PC-3 (cell line): ENCODE measurements around the gene CDK5. TPM values are rescaled to one million over a fixed set of nuclear protein-coding genes. Genes with fewer than 3 reads are reported as not detected.

ENCODE experiments used
- ATAC-seq: fragments of 200-7000 bp; cut with Tn5 transposase; 2 replicates; pipeline ENCODE4 v1.9.1; 2020; ENCODE audit warnings: mild to moderate bottlenecking, moderate library complexity
- BruUV-seq: library from RNA; stranded (reverse); fragments of 400-500 nt; replicated peaks from 2 replicates; lab custom pipeline; 2021; lab: Mats Ljungman, UMichigan
- CTCF ChIA-PET: fragments of 300-600 bp; sonication (Branson Sonifier 250); formaldehyde crosslinking; loops from one replicate; lab custom pipeline; 2022; ENCODE audit warnings: antibody characterized with exemption; lab: Charles Lee
- POLR2A ChIA-PET: fragments of 300-600 bp; sonication (Branson Sonifier 250); formaldehyde crosslinking; loops from one replicate; lab custom pipeline; 2022; ENCODE audit warnings: antibody characterized with exemption; ENCODE audit not compliant: unreplicated experiment; lab: Charles Lee
- DNase-seq: peaks from one replicate; pipeline ENCODE4 v3.0.0-alpha.2; 2015
- H2AFZ ChIP-seq: fragments of 300-600 bp; sonication (generic); 2 replicates; pipeline ENCODE4 v1.6.0; 2016; ENCODE audit warnings: antibody characterized with exemption, low read length
- H3F3A ChIP-seq: fragments of 300-600 bp; sonication (generic); one replicate; pipeline ENCODE4 v1.6.0; 2017; ENCODE audit warnings: antibody characterized with exemption, low read length, control low read depth, mild to moderate bottlenecking; ENCODE audit not compliant: unreplicated experiment
- H3K27ac ChIP-seq: fragments of 300-600 bp; sonication (generic); 2 replicates; pipeline ENCODE4 v1.5.1; 2016; ENCODE audit warnings: mild to moderate bottlenecking, low read length
- H3K27me3 ChIP-seq: fragments of 300-600 bp; sonication (generic); 2 replicates; pipeline ENCODE4 v1.6.1; 2016; ENCODE audit warnings: low read length, mixed read lengths
- H3K36me3 ChIP-seq: fragments of 300-600 bp; sonication (generic); 2 replicates; pipeline ENCODE4 v1.6.1; 2016; ENCODE audit warnings: low read depth, mixed run types, low read length, mixed read lengths
- H3K4me1 ChIP-seq: fragments of 300-600 bp; sonication (generic); 2 replicates; pipeline ENCODE4 v1.5.1; 2016; ENCODE audit warnings: low read length; ENCODE audit not compliant: insufficient read depth
- H3K4me2 ChIP-seq: fragments of 300-600 bp; sonication (generic); 2 replicates; pipeline ENCODE4 v1.6.0; 2016; ENCODE audit warnings: low read length
- H3K4me3 ChIP-seq: fragments of 300-600 bp; sonication (generic); 2 replicates; pipeline ENCODE4 v1.5.1; 2016; ENCODE audit warnings: mild to moderate bottlenecking, low read length, mixed read lengths
- H3K79me2 ChIP-seq: fragments of 300-600 bp; sonication (generic); 2 replicates; pipeline ENCODE4 v1.6.1; 2017; ENCODE audit warnings: low read length, mixed read lengths
- H3K9ac ChIP-seq: fragments of 300-600 bp; sonication (generic); 2 replicates; pipeline ENCODE4 v1.6.0; 2016; ENCODE audit warnings: mild to moderate bottlenecking, low read length
- H3K9me2 ChIP-seq: fragments of 300-600 bp; sonication (generic); replicated peaks from 2 replicates; pipeline ENCODE4 v1.6.1; 2016; ENCODE audit warnings: mixed run types, low read length, mixed read lengths
- H3K9me3 ChIP-seq: fragments of 300-600 bp; sonication (generic); 2 replicates; pipeline ENCODE4 v1.6.1; 2016; ENCODE audit warnings: low read length, mixed read lengths
- H4K20me1 ChIP-seq: fragments of 300-600 bp; sonication (generic); 2 replicates; pipeline ENCODE4 v1.6.1; 2016; ENCODE audit warnings: low read length, mixed read lengths
- CTCF ChIP-seq: fragments of 300-600 bp; sonication (generic); conservative IDR thresholded peaks from 2 replicates; pipeline ENCODE4 v1.5.1; 2017; ENCODE audit warnings: antibody characterized with exemption, low read depth, mild to moderate bottlenecking, low read length
- EZH2 ChIP-seq: fragments of 300-600 bp; sonication (generic); IDR thresholded peaks from one replicate; pipeline ENCODE4 v1.6.1; 2017; ENCODE audit warnings: antibody characterized with exemption, mild to moderate bottlenecking, low read length; ENCODE audit not compliant: unreplicated experiment
- EZH2phosphoT487 ChIP-seq: fragments of 300-600 bp; sonication (generic); IDR thresholded peaks from 2 replicates; pipeline ENCODE4 v1.6.1; 2018; ENCODE audit warnings: mild to moderate bottlenecking, antibody characterized with exemption, low read length, borderline replicate concordance
- intact Hi-C: fragments of 100-400 bp; cut with micrococcal nuclease; formaldehyde crosslinking; loops from 2 replicates; pipeline ENCODE4 v1.9.0; 2023
- total RNA-seq: library from RNA; depleted of rRNA; stranded (reverse); fragments of >200 nt; gene quantifications from 2 replicates; pipeline ENCODE4 v1.2.3, GENCODE V29; 2014

Gene CDK5
- total RNA-seq, 1 experiment from 2014 or later, result 40.1 TPM

- no peaks in the 10 kb centered on the region for H3K9me3 ChIP-seq
- no peak for DNase-seq
- H3K4me3 ChIP-seq, result no peak overlapping the region
- H2AFZ ChIP-seq, result no peak overlapping the region
- no peaks in the 10 kb centered on the region for H3K36me3 ChIP-seq
- ATAC-seq, result no peak
- no peaks in the 10 kb centered on the region for H3K27me3 ChIP-seq
- CTCF ChIA-PET, result no interaction called here
- intact Hi-C loops, result no loop called here
- H3K79me2 ChIP-seq, result no peaks in the 10 kb centered on the region
- H3K9ac ChIP-seq, result no peak overlapping the region
- no peaks in the 10 kb centered on the region for H3F3A ChIP-seq
- POLR2A ChIA-PET, result no interaction called here
- H3K9me2 ChIP-seq, result no peaks in the 10 kb centered on the region
- BruUV-seq, result no TSS peak
- no peaks in the 10 kb centered on the region for H4K20me1 ChIP-seq
- H3K27ac ChIP-seq, result no peak overlapping the region
- no peak for TF ChIP-seq EZH2phosphoT487
- H3K4me1 ChIP-seq, result 0 out of 2 replicates have a peak, but pooled peaks cover 3% of the 10 kb centered on the region
- H3K4me2 ChIP-seq, result no peak overlapping the region
Observed at GRCh38 chr7:151011097-151011409, 46.6 kb downstream of the CDK5 start.

- no peak for ATAC-seq
- H3K4me3 ChIP-seq, result no peak overlapping the region
- H3K9me2 ChIP-seq, result no peaks in the 10 kb centered on the region
- H3K27ac ChIP-seq, result no peak overlapping the region
- no peak overlapping the region for H2AFZ ChIP-seq
- intact Hi-C loops, result no loop called here
- no peaks in the 10 kb centered on the region for H3K36me3 ChIP-seq
- H3K9ac ChIP-seq, result no peak overlapping the region
- H3K9me3 ChIP-seq, result no peaks in the 10 kb centered on the region
- H4K20me1 ChIP-seq, result no peaks in the 10 kb centered on the region
- no peaks in the 10 kb centered on the region for H3K27me3 ChIP-seq
- no peak overlapping the region for H3K4me2 ChIP-seq
- H3K79me2 ChIP-seq, result no peaks in the 10 kb centered on the region
- no peak for DNase-seq
- 0 out of 2 replicates have a peak, but pooled peaks cover 3% of the 10 kb centered on the region for H3K4me1 ChIP-seq
- TF ChIP-seq EZH2 (no peak), EZH2phosphoT487 (no peak), CTCF (no peak)
- H3F3A ChIP-seq, result no peaks in the 10 kb centered on the region
- ChIA-PET POLR2A (interaction anchor here (0.6 kb wide), 1 partner anchor 18 kb away, joined by 3 read pairs; no protein-coding TSS in a partner anchor), CTCF (no interaction called here)
- no TSS peak for BruUV-seq
Observed at GRCh38 chr7:151010307-151011096, 47.2 kb downstream of the CDK5 start.

DNA sequence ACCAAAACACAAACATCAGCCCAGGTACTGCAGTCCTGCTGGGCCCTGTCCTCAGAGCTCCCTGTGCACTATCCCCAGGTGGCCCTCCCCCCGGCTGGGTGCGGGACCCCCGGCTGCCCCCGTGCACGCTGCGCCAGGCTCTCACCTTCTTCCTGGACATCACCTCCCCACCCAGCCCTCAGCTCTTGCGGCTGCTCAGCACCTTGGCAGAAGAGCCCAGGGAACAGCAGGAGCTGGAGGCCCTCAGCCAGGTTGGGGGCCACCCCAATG lies 47.7 kb downstream of the CDK5 start:
- TF ChIP-seq EZH2 (no peak), EZH2phosphoT487 (no peak), CTCF (no peak)
- no TSS peak for BruUV-seq
- ATAC-seq, result no peak
- no peak for DNase-seq
- H3K9me2 ChIP-seq, result no peaks in the 10 kb centered on the region
- H3K9me3 ChIP-seq, result no peaks in the 10 kb centered on the region
- 0 out of 2 replicates have a peak, but pooled peaks cover 3% of the 10 kb centered on the region for H3K4me1 ChIP-seq
- H3F3A ChIP-seq, result no peaks in the 10 kb centered on the region
- no peaks in the 10 kb centered on the region for H3K27me3 ChIP-seq
- ChIA-PET CTCF (interaction anchor here (0.6 kb wide), 1 partner anchor 1296 kb away, joined by 4 read pairs; no protein-coding TSS in a partner anchor), POLR2A (no interaction called here)
- H4K20me1 ChIP-seq, result no peaks in the 10 kb centered on the region
- H3K4me2 ChIP-seq, result no peak overlapping the region
- no peak overlapping the region for H3K4me3 ChIP-seq
- H3K9ac ChIP-seq, result no peak overlapping the region
- H3K36me3 ChIP-seq, result no peaks in the 10 kb centered on the region
- no peak overlapping the region for H3K27ac ChIP-seq
- no peaks in the 10 kb centered on the region for H3K79me2 ChIP-seq
- intact Hi-C loops, result no loop called here
- H2AFZ ChIP-seq, result no peak overlapping the region
